Esophagus muscularis mucosa (tissue), 4 donors: ENCODE results near the gene CCDC88C.

Experiments
- CTCF ChIP-seq, 3 experiments: fragments of 200-600 bp in 2 of 3; fragments of 450-650 bp in 1 of 3; sonication (generic) in 2 of 3; IDR thresholded peaks; one replicate each; pipeline ENCODE4 v1.5.1; 2017 to 2019; ENCODE audit warnings: antibody characterized with exemption in 3 of 3, mild to moderate bottlenecking in 2 of 3, moderate library complexity in 1 of 3
- EP300 ChIP-seq: sonication (generic); formaldehyde crosslinking; IDR thresholded peaks from one replicate; pipeline ENCODE4 v1.6.1; 2017; ENCODE audit warnings: antibody characterized with exemption
- POLR2A ChIP-seq: fragments of 450-650 bp; IDR thresholded peaks from one replicate; pipeline ENCODE4 v1.6.1; 2017; ENCODE audit warnings: antibody characterized with exemption, moderate library complexity, mild to moderate bottlenecking, low read depth
- POLR2AphosphoS5 ChIP-seq, 2 donors: sonication (generic); formaldehyde crosslinking; IDR thresholded peaks; one replicate each; pipeline ENCODE4 v1.6.1; 2017; ENCODE audit warnings: antibody characterized with exemption in 2 of 2

GRCh38 chr14:91305650-91306431 is 111.8 kb downstream of the CCDC88C start:
- TF ChIP-seq POLR2A: no peak
- TF ChIP-seq CTCF (IDR thresholded peaks at IDR 0.05): no peak
- no peak for TF ChIP-seq EP300
- no peak for TF ChIP-seq POLR2AphosphoS5 (IDR thresholded peaks at IDR 0.05)
